Lung (tissue), 12 donors: ENCODE results near the gene BAIAP2. TPM values are rescaled to one million over a fixed set of nuclear protein-coding genes. Genes with fewer than 3 reads are reported as not detected.
A peak's percentile ranks its signal among the peaks of the same experiment; 100 is the strongest.

ENCODE experiments used
- ATAC-seq: fragments of 200-7000 bp; cut with Tn5 transposase; one replicate; pipeline ENCODE4 v1.9.1; 2020; ENCODE audit warnings: moderate number of reproducible peaks; ENCODE audit not compliant: insufficient read depth, low FRiP score
- DNase-seq, 3 donors: peaks; one replicate each; pipeline ENCODE4 v3.0.0-alpha.2; 2013 to 2017
- H3K27ac ChIP-seq, 2 donors: one replicate each; pipeline ENCODE4 v1.5.1; 2013; ENCODE audit warnings: mild to moderate bottlenecking in 2 of 2, moderate library complexity in 2 of 2, control low read depth in 1 of 2, inconsistent platforms in 1 of 2, low read depth in 1 of 2, low read length in 1 of 2
- H3K27me3 ChIP-seq, 3 donors: one replicate each; pipeline ENCODE4 v1.5.1; 2013; ENCODE audit warnings: low read length in 2 of 3; ENCODE audit not compliant: control insufficient read depth in 3 of 3, insufficient read depth in 3 of 3
- H3K36me3 ChIP-seq, 4 donors: one replicate each; pipeline ENCODE4 v1.5.1; 2013; ENCODE audit warnings: low read length in 4 of 4, mild to moderate bottlenecking in 1 of 4, moderate library complexity in 1 of 4; ENCODE audit not compliant: control insufficient read depth in 4 of 4, insufficient read depth in 4 of 4
- H3K4me1 ChIP-seq, 5 donors: one replicate each; pipeline ENCODE4 v1.5.1; 2013; ENCODE audit warnings: low read length in 5 of 5, mild to moderate bottlenecking in 2 of 5, moderate library complexity in 1 of 5; ENCODE audit not compliant: control insufficient read depth in 5 of 5, insufficient read depth in 5 of 5
- H3K4me3 ChIP-seq: one replicate; pipeline ENCODE4 v1.5.1; 2013; ENCODE audit warnings: mild to moderate bottlenecking, control low read depth, moderate library complexity
- H3K9ac ChIP-seq, 2 donors: one replicate each; pipeline ENCODE4 v1.5.1; 2013; ENCODE audit warnings: low read length in 2 of 2, control low read depth in 1 of 2; ENCODE audit not compliant: insufficient read depth in 1 of 2
- H3K9me3 ChIP-seq, 4 donors: one replicate each; pipeline ENCODE4 v1.5.1; 2013; ENCODE audit warnings: low read length in 3 of 4, mild to moderate bottlenecking in 1 of 4, moderate library complexity in 1 of 4; ENCODE audit not compliant: control insufficient read depth in 4 of 4, insufficient read depth in 3 of 4
- WGBS, 2 donors: extraction: QIAGEN DNeasy Blood & Tissue Kit; methylation state at CpG; one replicate each; pipeline ENCODE4 v1.1.7; 2013; 5-methylcytosine and 5-hydroxymethylcytosine counted together
- polyA plus RNA-seq, 2 donors: library from polyadenylated mRNA; stranded (reverse); fragments of 200-250 nt; gene quantifications; one replicate each; pipeline ENCODE4 v1.2.1, GENCODE V29; 2013
- total RNA-seq, 2 donors: library from RNA; depleted of rRNA in 1 of 2; stranded (reverse); fragments of >200 nt in 1 of 2; gene quantifications; one replicate each; pipeline ENCODE4 v1.2.1, GENCODE V29; 2014 to 2021
- TF ChIP-seq, protein P1 (sequence below): IDR thresholded peaks from 2 replicates; pipeline ENCODE4 v1.5.1; 2012; ENCODE audit warnings: mild to moderate bottlenecking; ENCODE audit errors: control extremely low read depth, extremely low read depth
- donor health status: control.
- donor health status: control.
- donor health status: Bipolar disorder and iron deficiency.
- donor health status: healthy.
- donor health status: DM: yes; HTN: yes; CAD: no.

BAIAP2 gene
- total and polyA plus RNA-seq, 4 donors, result 59.2 to 141 (median 77.7) TPM

GRCh38 chr17:81039854-81040758, 5.2 kb downstream of the BAIAP2 start:
- WGBS, 2 donors, result 58% methylated on average over 28 of the region's 28 CpGs

DNA sequence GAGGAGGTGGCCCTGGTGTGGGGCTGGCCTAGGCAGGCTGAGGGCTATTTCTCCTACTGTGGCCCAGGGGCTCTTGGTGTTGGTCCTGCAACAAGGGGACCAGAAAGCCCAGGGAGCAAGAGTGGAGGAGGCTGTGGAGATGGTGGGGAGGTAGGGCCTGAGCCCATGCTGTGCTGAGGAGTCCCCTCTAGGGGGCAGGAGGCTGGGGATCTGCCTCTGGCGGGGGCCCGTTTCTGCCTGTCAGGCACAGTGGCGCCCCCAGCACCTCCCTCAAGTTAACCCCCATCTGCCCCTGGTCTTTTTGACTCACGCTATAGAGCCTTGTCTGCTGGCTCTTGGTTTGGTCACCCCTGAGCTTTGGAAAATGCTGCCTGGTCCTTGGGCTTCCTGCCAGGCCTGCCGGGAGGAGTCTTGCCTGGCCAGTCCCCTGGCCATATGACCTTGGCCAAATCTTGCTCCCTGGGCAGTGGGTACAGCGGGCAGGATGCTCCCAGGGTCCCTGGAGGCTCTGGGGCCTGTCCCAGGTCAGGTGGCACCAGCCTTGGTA, 5.9 kb downstream of the BAIAP2 start:
- no peaks in the 10 kb centered on the region for H3K27me3 ChIP-seq
- 50 to 55% methylated on average over 6 of the region's 6 CpGs for WGBS, 2 donors

More at GRCh38 chr17:81039854-81040758, 5.2 kb downstream of the BAIAP2 start:
- no peak overlapping the region for H3K9ac ChIP-seq
- peaks cover 3 to 63% (median 40%) of the 10 kb centered on the region in 5 donors for H3K4me1 ChIP-seq
- no peaks in the 10 kb centered on the region for H3K27me3 ChIP-seq
- TF ChIP-seq, protein P1, sequence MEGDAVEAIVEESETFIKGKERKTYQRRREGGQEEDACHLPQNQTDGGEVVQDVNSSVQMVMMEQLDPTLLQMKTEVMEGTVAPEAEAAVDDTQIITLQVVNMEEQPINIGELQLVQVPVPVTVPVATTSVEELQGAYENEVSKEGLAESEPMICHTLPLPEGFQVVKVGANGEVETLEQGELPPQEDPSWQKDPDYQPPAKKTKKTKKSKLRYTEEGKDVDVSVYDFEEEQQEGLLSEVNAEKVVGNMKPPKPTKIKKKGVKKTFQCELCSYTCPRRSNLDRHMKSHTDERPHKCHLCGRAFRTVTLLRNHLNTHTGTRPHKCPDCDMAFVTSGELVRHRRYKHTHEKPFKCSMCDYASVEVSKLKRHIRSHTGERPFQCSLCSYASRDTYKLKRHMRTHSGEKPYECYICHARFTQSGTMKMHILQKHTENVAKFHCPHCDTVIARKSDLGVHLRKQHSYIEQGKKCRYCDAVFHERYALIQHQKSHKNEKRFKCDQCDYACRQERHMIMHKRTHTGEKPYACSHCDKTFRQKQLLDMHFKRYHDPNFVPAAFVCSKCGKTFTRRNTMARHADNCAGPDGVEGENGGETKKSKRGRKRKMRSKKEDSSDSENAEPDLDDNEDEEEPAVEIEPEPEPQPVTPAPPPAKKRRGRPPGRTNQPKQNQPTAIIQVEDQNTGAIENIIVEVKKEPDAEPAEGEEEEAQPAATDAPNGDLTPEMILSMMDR, result no peak
- ATAC-seq, result no peak
- H3K36me3 ChIP-seq, result peaks cover 0 to 6% (median 0%) of the 10 kb centered on the region in 4 donors
- H3K4me3 ChIP-seq, result no peak overlapping the region
- peak overlapping the region in 1 of 2 donors; percentile 78 for H3K27ac ChIP-seq
- no peaks in the 10 kb centered on the region for H3K9me3 ChIP-seq
- no peak for DNase-seq

DNA sequence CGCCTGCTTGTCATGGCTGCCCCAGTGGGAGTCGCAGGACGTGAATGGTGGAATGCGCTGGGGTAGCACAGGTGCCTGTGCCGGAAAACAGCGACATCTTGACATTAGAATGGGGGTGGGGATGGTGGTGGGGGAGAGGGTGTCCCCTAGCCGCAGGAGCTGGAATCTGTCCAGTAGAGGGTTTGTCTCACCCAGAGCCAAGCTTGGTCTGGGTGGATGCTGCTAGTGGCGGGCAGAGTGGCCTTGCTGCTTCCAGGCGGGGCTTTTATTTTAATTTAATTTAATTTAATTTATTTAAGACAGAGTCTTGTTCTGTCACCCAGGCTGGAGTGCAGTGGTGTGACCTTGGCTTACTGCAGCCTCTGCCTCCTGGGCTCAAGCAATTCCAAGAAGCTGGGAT, 7.7 kb downstream of the BAIAP2 start:
- 93 to 94% methylated on average over 9 of the region's 9 CpGs for WGBS, 2 donors
- H3K27me3 ChIP-seq, result no peaks in the 10 kb centered on the region
- H3K4me1 ChIP-seq, result peaks cover 7 to 77% (median 33%) of the 10 kb centered on the region in 5 donors
- peaks cover 0 to 2% (median 0%) of the 10 kb centered on the region in 4 donors for H3K36me3 ChIP-seq
- no peak overlapping the region for H3K4me3 ChIP-seq
- no peak overlapping the region for H3K9ac ChIP-seq
- H3K27ac ChIP-seq, result peak overlapping the region in 1 of 2 donors; percentile 92
- DNase-seq (no peak), ATAC-seq (no peak)
- H3K9me3 ChIP-seq, result no peaks in the 10 kb centered on the region
- TF ChIP-seq, protein P1, result no peak

More for the DNA sequence above, 5.9 kb downstream of the BAIAP2 start:
- TF ChIP-seq, protein P1, result peak; percentile 0
- Histone ChIP-seq H3K4me3 (no peak overlapping the region), H3K9me3 (no peaks in the 10 kb centered on the region), H3K36me3 (peaks cover 0 to 6% (median 0%) of the 10 kb centered on the region in 4 donors), H3K9ac (no peak overlapping the region), H3K27ac (peak overlapping the region in 1 of 2 donors; percentile 78), H3K4me1 (peaks cover 7 to 70% (median 45%) of the 10 kb centered on the region in 5 donors)
- no peak for ATAC-seq
- no peak for DNase-seq
